ENCODE measurements around the gene ACSS2. TPM values are rescaled to one million over a fixed set of nuclear protein-coding genes. Genes with fewer than 3 reads are reported as not detected.

The ACSS2 gene
- total and polyA plus RNA-seq, 2 of the 8 experiments (the other 6 are each of a cell fraction or from before 2014, with no cell fraction given), result 17.7 to 24.2 TPM

DNA sequence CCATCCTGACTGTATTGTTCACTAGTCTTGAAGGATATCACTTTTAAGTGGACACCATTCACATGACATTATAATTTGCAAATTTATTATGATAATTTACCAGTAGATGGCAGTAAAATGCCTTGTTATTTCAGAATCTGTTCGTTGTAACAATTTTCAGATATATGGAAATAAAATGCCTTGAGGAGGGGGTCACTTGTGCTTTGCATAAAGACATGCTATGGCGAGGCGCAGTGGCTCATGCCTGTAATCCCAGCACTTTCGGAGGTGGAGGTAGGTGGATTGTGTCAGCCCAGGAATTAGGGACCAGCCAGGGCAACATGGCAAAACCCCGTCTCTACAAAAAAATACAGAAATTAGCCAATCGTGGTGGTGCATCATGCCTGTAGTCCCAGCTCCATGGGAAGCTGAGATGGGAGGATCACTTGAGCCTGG lies 41.9 kb upstream of the ACSS2 start:
- ChIA-PET POLR2A (ENCODE audit: partially characterized antibody) (no interaction called here), CTCF (ENCODE audit: partially characterized antibody) (interaction anchor here (0.6 to 1.2 kb wide), 6 partner anchors 11 to 377 kb away, joined by 3 read pairs; no protein-coding TSS in a partner anchor)
- no peak overlapping the region for H3K4me2 ChIP-seq (ENCODE audit: insufficient read depth in 1 of 2, low read depth in 2 of 2, low read length in 2 of 2)
- H3K9me3 ChIP-seq (ENCODE audit: insufficient read depth in 2 of 2, low read depth in 1 of 2, low read length in 1 of 2), result no peaks in the 10 kb centered on the region; a peak in 1 of 4 replicates
- no peaks in the 10 kb centered on the region for H3K79me2 ChIP-seq (ENCODE audit: control insufficient read depth in 1 of 2, insufficient read depth in 2 of 2, low read length in 2 of 2)
- H2AK5ac ChIP-seq (ENCODE audit: low read depth, low read length), result no peak overlapping the region
- no peak overlapping the region for H3K4ac ChIP-seq (replicated peaks; ENCODE audit: insufficient read length, low read depth, low read length)
- H4K5ac ChIP-seq (ENCODE audit: insufficient read length, low read depth, low read length), result no peak overlapping the region
- H3K79me1 ChIP-seq (ENCODE audit: low read depth, low read length), result no peaks in the 10 kb centered on the region
- H3K4me3 ChIP-seq (ENCODE audit: extremely low read depth in 1 of 4, insufficient read depth in 2 of 4, low read depth in 3 of 4, low read length in 4 of 4), result no peak overlapping the region
- FAIRE-seq (no peak), DNase-seq (ENCODE audit: low read depth in 1 of 2, low spot score in 2 of 2) (no peak)
- H3K23me2 ChIP-seq (ENCODE audit: low read depth, low read length), result no peaks in the 10 kb centered on the region
- no peak overlapping the region for H4K91ac ChIP-seq (replicated peaks; ENCODE audit: insufficient read length, low read length)
- no peak overlapping the region for H3K9ac ChIP-seq (replicated peaks in 1 of 4; ENCODE audit: extremely low read depth in 1 of 4, low read depth in 3 of 4, low read length in 3 of 4)
- H2AFZ ChIP-seq (ENCODE audit: low read length), result no peak overlapping the region
- H2BK120ac ChIP-seq (replicated peaks; ENCODE audit: low read depth, low read length), result no peak overlapping the region
- H3K23ac ChIP-seq (ENCODE audit: insufficient read length), result no peak overlapping the region
- H2BK5ac ChIP-seq (ENCODE audit: low read depth, low read length), result no peak overlapping the region
- no peaks in the 10 kb centered on the region for H3K4me1 ChIP-seq (replicated peaks in 1 of 4; ENCODE audit: control insufficient read depth in 3 of 4, insufficient read depth in 4 of 4, low read length in 3 of 4)
- no peaks in the 10 kb centered on the region for H3K36me3 ChIP-seq (ENCODE audit: control insufficient read depth in 2 of 4, insufficient read depth in 4 of 4, low read length in 3 of 4)
- WGBS, 2 experiments (ENCODE audit: extremely low coverage in 1 of 2, insufficient coverage in 1 of 2, insufficient read length in 1 of 2, insufficient replicate concordance in 2 of 2, low coverage in 1 of 2, low lambda C conversion rate in 2 of 2, missing lambda C conversion rate in 1 of 2), result 85% methylated on average over 6 of the region's 6 CpGs; no CpG with 5 or more reads in 1 of the 2 experiments
- no peak overlapping the region for H2BK20ac ChIP-seq (ENCODE audit: low read length)
- no peak overlapping the region for H3K18ac ChIP-seq (ENCODE audit: extremely low read depth, low read length)
- TF ChIP-seq CTBP2 (IDR thresholded peaks at IDR 0.05; ENCODE audit: borderline replicate concordance, insufficient read depth, insufficient read length, low read length) (no peak), RAD21 (IDR thresholded peaks at IDR 0.05 in 1 of 2, conservative IDR thresholded peaks at IDR 0.05 in 1 of 2; ENCODE audit: low read depth in 2 of 2, low read length in 2 of 2) (peak in 1 of 2 experiments; percentile 43)
- H3K27me3 ChIP-seq (replicated peaks in 1 of 4; ENCODE audit: control insufficient read depth in 3 of 4, extremely low read depth in 1 of 4, insufficient read depth in 3 of 4, low read length in 3 of 4), result no peaks in the 10 kb centered on the region
- H4K8ac ChIP-seq (ENCODE audit: extremely low read depth, insufficient read depth, low read length), result no peak overlapping the region
- no peak overlapping the region for H2BK15ac ChIP-seq (ENCODE audit: low read length)
- no peaks in the 10 kb centered on the region for H4K20me1 ChIP-seq (replicated peaks in 1 of 2; ENCODE audit: control insufficient read depth in 1 of 2, insufficient read depth in 2 of 2, low read length in 2 of 2)
- H3K14ac ChIP-seq (ENCODE audit: insufficient read length), result no peak overlapping the region
- no peak overlapping the region for H2BK12ac ChIP-seq (ENCODE audit: low read depth, low read length)
- H3K56ac ChIP-seq (replicated peaks; ENCODE audit: insufficient read length, low read depth, low read length), result no peak overlapping the region
- H3K27ac ChIP-seq (ENCODE audit: low read depth, low read length), result no peak overlapping the region
